SK-N-MC (cell line): ENCODE results near the gene PBLD.

Source experiments
- EZH2 ChIP-seq: fragments of 200-600 bp; sonication (generic); IDR thresholded peaks from one replicate; pipeline ENCODE4 v1.6.1; 2017; ENCODE audit warnings: antibody characterized with exemption
- FOXP2 ChIP-seq: optimal IDR thresholded peaks from 2 replicates; pipeline ENCODE3; 2011; ENCODE audit warnings: mild to moderate bottlenecking, moderate library complexity; ENCODE audit not compliant: insufficient read depth; ENCODE audit errors: extremely low read length, control extremely low read depth
- POLR2AphosphoS5 ChIP-seq: IDR thresholded peaks from 2 replicates; pipeline ENCODE4 v1.6.1; 2012; ENCODE audit warnings: mild to moderate bottlenecking, low read depth, low read length, borderline replicate concordance

DNA sequence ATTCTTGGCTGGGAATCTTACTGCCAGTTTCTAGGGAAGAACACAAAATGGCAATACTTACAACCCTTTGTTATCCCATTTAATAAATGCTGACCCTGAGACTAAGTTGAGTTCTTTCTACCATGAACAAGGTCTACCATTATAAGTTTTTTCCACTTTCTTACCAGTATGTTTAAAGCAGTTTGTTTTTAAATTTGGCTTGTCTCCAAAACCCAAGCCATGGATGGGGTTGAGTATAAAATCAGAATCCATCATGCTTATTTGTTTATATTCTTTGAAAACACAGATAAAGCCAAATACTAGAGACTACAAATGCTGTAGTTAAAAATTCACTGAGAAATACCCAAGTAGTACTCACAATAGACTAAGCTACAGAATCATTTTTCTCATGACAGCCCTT, 42.0 kb downstream of the PBLD start:
- TF ChIP-seq EZH2, result no peak
- TF ChIP-seq POLR2AphosphoS5, result no peak
- TF ChIP-seq FOXP2, result no peak
